Mesenchymal stem cell (in vitro differentiated cells and primary cell): ENCODE measurements around the gene SCYL3. TPM values are rescaled to one million over a fixed set of nuclear protein-coding genes. Genes with fewer than 3 reads are reported as not detected.

Source experiments
- DNase-seq: peaks from one replicate; pipeline ENCODE4 v3.0.0-alpha.2; 2013
- H2AFZ ChIP-seq: one replicate; pipeline ENCODE4 v1.6.1; 2013; ENCODE audit warnings: low read depth, mild to moderate bottlenecking, control low read depth, inconsistent platforms, low read length, moderate library complexity
- H2AK5ac ChIP-seq: 2 replicates; pipeline ENCODE4 v1.6.1; 2013; ENCODE audit warnings: low read length, moderate library complexity, mild to moderate bottlenecking, inconsistent platforms; ENCODE audit not compliant: severe bottlenecking
- H2BK120ac ChIP-seq: one replicate; pipeline ENCODE4 v1.6.1; 2013; ENCODE audit warnings: low read depth, mild to moderate bottlenecking, inconsistent platforms, low read length, moderate library complexity
- H2BK12ac ChIP-seq, 2 experiments: one replicate each; pipeline ENCODE4 v1.6.1; 2013; ENCODE audit warnings: inconsistent platforms in 2 of 2, low read length in 2 of 2, mild to moderate bottlenecking in 2 of 2, moderate library complexity in 2 of 2, control low read depth in 1 of 2
- H2BK15ac ChIP-seq: one replicate; pipeline ENCODE4 v1.6.1; 2013; ENCODE audit warnings: mild to moderate bottlenecking, low read depth, inconsistent platforms; ENCODE audit not compliant: poor library complexity, severe bottlenecking
- H2BK5ac ChIP-seq: 2 replicates; pipeline ENCODE4 v1.6.1; 2013; ENCODE audit warnings: low read depth, mild to moderate bottlenecking, low read length, control low read depth, inconsistent platforms; ENCODE audit not compliant: poor library complexity, severe bottlenecking
- H3K14ac ChIP-seq, 2 experiments: one replicate each; pipeline ENCODE4 v1.6.1; 2013; ENCODE audit warnings: inconsistent platforms in 2 of 2, low read length in 2 of 2, control low read depth in 1 of 2, mild to moderate bottlenecking in 1 of 2, moderate library complexity in 1 of 2
- H3K18ac ChIP-seq, 2 experiments: one replicate each; pipeline ENCODE4 v1.6.1; 2013; ENCODE audit warnings: inconsistent platforms in 2 of 2, low read length in 2 of 2, control low read depth in 1 of 2, low read depth in 1 of 2, mild to moderate bottlenecking in 1 of 2
- H3K23ac ChIP-seq, 2 experiments: one replicate each; pipeline ENCODE4 v1.6.1; 2013; ENCODE audit warnings: inconsistent platforms in 2 of 2, low read length in 2 of 2, mild to moderate bottlenecking in 2 of 2, moderate library complexity in 2 of 2, control low read depth in 1 of 2
- H3K27ac ChIP-seq: 2 replicates; pipeline ENCODE4 v1.5.1; 2013; ENCODE audit warnings: mild to moderate bottlenecking, moderate library complexity, low read length, control low read depth, inconsistent platforms; ENCODE audit not compliant: poor library complexity, severe bottlenecking
- H3K27me3 ChIP-seq, 2 experiments: 2 replicates each; pipeline versions ENCODE4 v1.6.1 to v1.7.0; 2013; ENCODE audit warnings: low read length in 2 of 2, mild to moderate bottlenecking in 2 of 2, moderate library complexity in 2 of 2, control low read depth in 1 of 2, inconsistent platforms in 1 of 2; ENCODE audit not compliant: control insufficient read depth in 1 of 2, insufficient read depth in 1 of 2
- H3K36me3 ChIP-seq, 2 experiments: 2 replicates each; pipeline versions ENCODE4 v1.6.1 to v1.7.0; 2013; ENCODE audit warnings: low read length in 2 of 2, control low read depth in 1 of 2, inconsistent platforms in 1 of 2, low read depth in 1 of 2, mild to moderate bottlenecking in 1 of 2; ENCODE audit not compliant: insufficient read depth in 2 of 2, control insufficient read depth in 1 of 2
- H3K4ac ChIP-seq, 2 experiments: one replicate each; pipeline ENCODE4 v1.6.1; 2013; ENCODE audit warnings: inconsistent platforms in 2 of 2, low read length in 2 of 2, mild to moderate bottlenecking in 2 of 2, moderate library complexity in 2 of 2, control low read depth in 1 of 2, low read depth in 1 of 2
- H3K4me1 ChIP-seq: 2 replicates; pipeline ENCODE4 v1.6.1; 2013; ENCODE audit warnings: low read depth, low read length, control low read depth; ENCODE audit not compliant: control insufficient read depth, insufficient read depth
- H3K4me2 ChIP-seq: 2 replicates; pipeline ENCODE4 v1.6.1; 2013; ENCODE audit warnings: low read length, mild to moderate bottlenecking, inconsistent platforms; ENCODE audit not compliant: poor library complexity, severe bottlenecking
- H3K4me3 ChIP-seq, 2 experiments: 2 replicates each; pipeline versions ENCODE4 v1.5.1 to v1.7.0; 2013; ENCODE audit warnings: low read length in 2 of 2, mild to moderate bottlenecking in 2 of 2, control low read depth in 1 of 2, low read depth in 1 of 2; ENCODE audit not compliant: insufficient read depth in 1 of 2
- H3K79me1 ChIP-seq: replicated peaks from 2 replicates; pipeline ENCODE4 v1.6.1; 2013; ENCODE audit warnings: mild to moderate bottlenecking, control low read depth, low read length, inconsistent platforms; ENCODE audit not compliant: poor library complexity, severe bottlenecking
- H3K9ac ChIP-seq: 2 replicates; pipeline ENCODE4 v1.7.0; 2013; ENCODE audit warnings: mild to moderate bottlenecking, low read length, moderate library complexity
- H3K9me3 ChIP-seq: 2 replicates; pipeline ENCODE4 v1.7.0; 2013; ENCODE audit warnings: mild to moderate bottlenecking, low read length; ENCODE audit not compliant: control insufficient read depth
- H4K8ac ChIP-seq: one replicate; pipeline ENCODE4 v1.6.1; 2013; ENCODE audit warnings: inconsistent platforms, mild to moderate bottlenecking, low read length, moderate library complexity
- H4K91ac ChIP-seq: one replicate; pipeline ENCODE4 v1.6.1; 2013; ENCODE audit warnings: mild to moderate bottlenecking, low read length, inconsistent platforms
- WGBS: methylation state at CpG from one replicate; pipeline ENCODE4 v1.1.7; 2013; ENCODE audit warnings: mixed read lengths; 5-methylcytosine and 5-hydroxymethylcytosine counted together
- polyA plus RNA-seq, 2 experiments: library from polyadenylated mRNA; stranded (reverse); fragments of 200-250 nt; gene quantifications; one replicate each; pipeline ENCODE4 v1.2.3, GENCODE V29; 2013

The SCYL3 gene
- polyA plus RNA-seq (2013, experiment 1 of 2): 3.4 TPM
- polyA plus RNA-seq (2013, experiment 2 of 2): 3.4 TPM

GRCh38 chr1:169893645-169894423 is at the start of gene SCYL3:
SCYL3 (minus strand) TSS chr1:169893896; CDS start chr1:169888840, 5,056 bp downstream.
- Histone ChIP-seq H4K8ac (peak within 1 kb of the TSS; percentile 95), H3K4me1 (peaks cover 3% of the 10 kb centered on the region), H3K4me3 (peak within 1 kb of the TSS; percentile 89 to 91), H3K4me2 (peak within 1 kb of the TSS; percentile 72), H3K9me3 (no peaks in the 10 kb centered on the region), H2BK12ac (peak within 1 kb of the TSS in 1 of 2 experiments; percentile 95), H4K91ac (peak within 1 kb of the TSS; percentile 98), H3K27ac (peak within 1 kb of the TSS; percentile 92), H3K18ac (peak within 1 kb of the TSS; percentile 97 to 99), H3K14ac (peak within 1 kb of the TSS in 1 of 2 experiments; percentile 99), H2AK5ac (no peak within 1 kb of the TSS), H2BK5ac (peak within 1 kb of the TSS; percentile 98), H3K79me1 (peaks cover 3% of the 10 kb centered on the region), H3K23ac (peak within 1 kb of the TSS; percentile 51 to 70), H2AFZ (peak within 1 kb of the TSS; percentile 92), H3K9ac (peak within 1 kb of the TSS; percentile 99), H2BK15ac (peak within 1 kb of the TSS; percentile 87), H2BK120ac (peak within 1 kb of the TSS; percentile 87), H3K27me3 (peaks cover 0 to 9% of the 10 kb centered on the region in 2 experiments), H3K36me3 (peaks cover 0 to 2% of the 10 kb centered on the region in 2 experiments), H3K4ac (peak within 1 kb of the TSS; percentile 92 to 99)
- 0% methylated on average over 44 of the region's 52 CpGs for WGBS
- DNase-seq: peak; percentile 99

GRCh38 chr1:169941982-169942830 is 48.5 kb upstream of the SCYL3 start:
- WGBS: 28% methylated on average over 2 of the region's 2 CpGs
- no peak overlapping the region for H2BK15ac ChIP-seq
- H2AFZ ChIP-seq: no peak overlapping the region
- H3K14ac ChIP-seq: no peak overlapping the region
- H3K4me1 ChIP-seq: peaks cover 4% of the 10 kb centered on the region
- no peak overlapping the region for H2BK120ac ChIP-seq
- DNase-seq: peak; percentile 33
- H3K4me2 ChIP-seq: no peak overlapping the region
- no peak overlapping the region for H4K91ac ChIP-seq
- H3K23ac ChIP-seq: no peak overlapping the region
- H3K9me3 ChIP-seq: no peaks in the 10 kb centered on the region
- no peak overlapping the region for H2AK5ac ChIP-seq
- no peak overlapping the region for H2BK12ac ChIP-seq
- H2BK5ac ChIP-seq: no peak overlapping the region
- no peak overlapping the region for H3K18ac ChIP-seq
- H3K27me3 ChIP-seq: no peaks in the 10 kb centered on the region
- no peak overlapping the region for H4K8ac ChIP-seq
- H3K9ac ChIP-seq: peak overlapping the region; percentile 41
- no peaks in the 10 kb centered on the region for H3K79me1 ChIP-seq
- H3K27ac ChIP-seq: no peak overlapping the region
- H3K36me3 ChIP-seq: peaks cover 10 to 16% of the 10 kb centered on the region in 2 experiments
- no peak overlapping the region for H3K4ac ChIP-seq
- no peak overlapping the region for H3K4me3 ChIP-seq

DNA sequence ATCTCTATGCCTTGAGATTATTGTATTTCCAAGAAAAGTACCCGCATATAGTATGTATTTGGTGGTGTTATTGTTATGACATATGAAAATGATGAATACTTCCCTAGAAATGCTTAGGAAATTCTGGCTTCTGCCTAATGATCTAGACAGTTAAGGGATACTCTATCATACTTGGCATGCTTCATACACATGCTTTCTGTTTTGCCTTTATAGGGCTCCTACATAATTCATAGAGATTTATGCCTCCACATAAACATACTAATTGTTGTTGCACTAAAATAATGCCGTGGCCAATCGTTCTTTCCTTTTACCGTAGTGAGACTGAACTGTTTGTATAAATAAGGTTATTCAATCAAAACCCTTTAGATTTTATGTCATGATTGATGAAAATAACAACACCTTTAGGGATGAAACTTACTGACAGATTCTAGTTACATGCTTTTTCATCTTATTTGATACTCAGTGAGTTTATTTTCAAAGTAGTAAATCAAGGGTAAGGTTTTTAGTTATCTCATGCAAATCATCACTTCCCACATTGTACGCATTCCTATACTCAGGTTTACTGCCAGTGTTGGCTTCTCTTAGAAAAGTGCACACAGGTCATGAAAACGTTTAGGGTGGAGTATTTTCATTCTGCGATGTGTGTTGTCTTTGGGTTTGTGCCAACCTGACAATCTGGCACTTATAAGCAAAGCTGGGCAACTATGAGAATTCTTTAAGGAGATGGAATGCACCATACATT is 40.5 kb upstream of the SCYL3 start:
- Histone ChIP-seq H4K91ac (no peak overlapping the region), H4K8ac (no peak overlapping the region), H3K4me1 (no peaks in the 10 kb centered on the region), H3K4me3 (no peak overlapping the region), H3K27me3 (no peaks in the 10 kb centered on the region), H2AK5ac (no peak overlapping the region), H3K27ac (no peak overlapping the region), H3K18ac (no peak overlapping the region), H3K79me1 (no peaks in the 10 kb centered on the region), H2BK5ac (no peak overlapping the region), H3K4ac (no peak overlapping the region), H3K4me2 (no peak overlapping the region), H2AFZ (no peak overlapping the region), H3K23ac (no peak overlapping the region), H3K36me3 (no peaks in the 10 kb centered on the region), H2BK12ac (no peak overlapping the region), H3K9ac (no peak overlapping the region), H3K9me3 (no peaks in the 10 kb centered on the region), H2BK15ac (no peak overlapping the region), H3K14ac (no peak overlapping the region), H2BK120ac (no peak overlapping the region)
- no peak for DNase-seq
- 40% methylated on average over 3 of the region's 7 CpGs for WGBS
